Activated T-cell treated with anti-CD3 and anti-CD28 coated beads, Interleukin-2, amount 50 U/mL, for 4 hours (primary cell): ENCODE results near the gene PCNX4. TPM values are rescaled to one million over a fixed set of nuclear protein-coding genes. Genes with fewer than 3 reads are reported as not detected.
"Not testable (repeated sequence)": the region's sequence is repeated elsewhere in the genome, so short reads cannot be mapped to it uniquely, and the experiment has no call there.

ENCODE experiments used
- ATAC-seq, 2 donors: fragments of 200-7000 bp; cut with Tn5 transposase; one replicate each; pipeline ENCODE4 v1.10.0; 2021
- DNase-seq: peaks from one replicate; pipeline ENCODE4 v3.0.0-alpha.2; 2020
- H3K27me3 Mint-ChIP-seq: one replicate; pipeline ENCODE4 v1.8.0; 2021; ENCODE audit warnings: low read depth, mixed read lengths
- H3K36me3 Mint-ChIP-seq: one replicate; pipeline ENCODE4 v1.8.0; 2022; ENCODE audit warnings: mixed read lengths; ENCODE audit not compliant: insufficient read depth
- H3K4me1 Mint-ChIP-seq: one replicate; pipeline ENCODE4 v1.8.0; 2021; ENCODE audit warnings: low read depth, mixed read lengths
- H3K4me3 Mint-ChIP-seq: one replicate; pipeline ENCODE4 v1.8.0; 2021; ENCODE audit warnings: mild to moderate bottlenecking, moderate library complexity, mixed read lengths
- H3K9me3 Mint-ChIP-seq: one replicate; pipeline ENCODE4 v1.8.0; 2021; ENCODE audit warnings: mixed read lengths
- total RNA-seq, 3 donors: library from RNA; stranded (reverse); gene quantifications; one replicate each; pipeline ENCODE4 v1.2.1, GENCODE V29; 2021

Gene PCNX4
- total RNA-seq: 10 to 100 TPM; 43.3 to 45.5 (median 44.1) TPM

- Mint-ChIP-seq H3K36me3 (peaks cover 7% of the 10 kb centered on the region), H3K27me3 (no peaks in the 10 kb centered on the region), H3K9me3 (no peaks in the 10 kb centered on the region), H3K4me3 (peak within 1 kb of the TSS; percentile 87), H3K4me1 (peaks cover 34% of the 10 kb centered on the region)
- DNase-seq: peak; percentile 91
- peak; percentile 96 to 97 for ATAC-seq
These were observed at the start of gene PCNX4 for GRCh38 chr14:60091550-60092525. TSS of gene PCNX4 (plus strand) at chr14:60091923. CDS start at chr14:60107639, 15,716 bp downstream.

DNA sequence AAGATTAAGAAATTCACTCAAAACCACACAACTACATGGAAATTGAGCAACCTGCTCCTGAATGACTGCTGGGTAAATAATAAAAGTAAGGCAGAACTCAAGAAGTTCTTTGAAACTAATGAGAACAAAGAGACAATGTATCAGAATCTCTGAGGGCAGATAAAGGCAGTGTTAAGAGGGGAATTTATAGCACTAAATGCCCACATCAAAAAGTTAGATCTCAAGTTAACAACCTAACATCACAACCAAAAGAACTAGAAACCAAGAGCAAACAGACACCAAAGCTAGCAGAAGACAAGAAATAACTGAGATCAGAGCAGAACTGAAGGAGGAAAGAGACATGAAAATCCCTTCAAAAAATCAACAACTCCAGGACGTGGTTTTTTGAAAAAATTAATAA lies 43.7 kb upstream of the PCNX4 start:
- not testable (repeated sequence) for DNase-seq, H3K4me3 Mint-ChIP-seq, H3K36me3 Mint-ChIP-seq, H3K9me3 Mint-ChIP-seq, ATAC-seq
- H3K4me1 Mint-ChIP-seq: peaks cover 25% of the 10 kb centered on the region
- H3K27me3 Mint-ChIP-seq: peaks cover 16% of the 10 kb centered on the region

GRCh38 chr14:60051721-60052221 lies 40.0 kb upstream of the PCNX4 start:
- Mint-ChIP-seq H3K4me1 (peaks cover 25% of the 10 kb centered on the region), H3K4me3 (no peak overlapping the region), H3K27me3 (peaks cover 13% of the 10 kb centered on the region), H3K9me3 (no peaks in the 10 kb centered on the region), H3K36me3 (no peaks in the 10 kb centered on the region)
- DNase-seq: no peak
- ATAC-seq: peak; percentile 46

DNA sequence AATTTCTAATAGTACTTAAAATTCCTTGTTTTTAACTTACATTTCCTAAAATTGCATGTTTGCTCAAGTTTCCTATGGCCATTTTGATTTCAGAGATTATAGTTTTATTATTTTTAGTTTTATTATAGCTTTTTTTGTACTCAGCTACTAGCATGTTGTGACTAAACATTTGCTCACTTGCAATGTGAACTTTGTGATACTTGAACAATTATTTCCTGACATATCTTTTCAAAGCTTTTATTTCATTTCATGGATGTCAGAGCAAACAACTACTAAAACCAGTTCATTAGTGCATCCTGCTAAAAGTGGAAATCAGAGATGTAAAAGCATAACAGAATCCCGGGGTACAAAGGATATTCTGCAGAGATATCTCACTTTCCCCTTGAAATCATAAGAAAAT lies 33.6 kb upstream of the PCNX4 start:
- H3K27me3 Mint-ChIP-seq: peaks cover 14% of the 10 kb centered on the region
- no peak for ATAC-seq

GRCh38 chr14:60061371-60061770 lies 30.4 kb upstream of the PCNX4 start:
- Mint-ChIP-seq H3K36me3 (no peaks in the 10 kb centered on the region), H3K27me3 (peaks cover 5% of the 10 kb centered on the region)
- no peak for DNase-seq

More for the DNA sequence above, 33.6 kb upstream of the PCNX4 start:
- H3K4me1 Mint-ChIP-seq: no peaks in the 10 kb centered on the region
- H3K9me3 Mint-ChIP-seq: no peaks in the 10 kb centered on the region
- H3K36me3 Mint-ChIP-seq: no peaks in the 10 kb centered on the region
- DNase-seq: no peak
- H3K4me3 Mint-ChIP-seq: no peak overlapping the region

GRCh38 chr14:60064491-60065072 lies 27.1 kb upstream of the PCNX4 start:
- Mint-ChIP-seq H3K4me3 (no peak overlapping the region), H3K27me3 (peaks cover 5% of the 10 kb centered on the region), H3K36me3 (no peaks in the 10 kb centered on the region), H3K4me1 (no peaks in the 10 kb centered on the region), H3K9me3 (no peaks in the 10 kb centered on the region)
- no peak for DNase-seq
- no peak for ATAC-seq

More at GRCh38 chr14:60061371-60061770, 30.4 kb upstream of the PCNX4 start:
- H3K4me3 Mint-ChIP-seq: no peak overlapping the region
- H3K9me3 Mint-ChIP-seq: no peaks in the 10 kb centered on the region
- no peaks in the 10 kb centered on the region for H3K4me1 Mint-ChIP-seq
- ATAC-seq: no peak

GRCh38 chr14:60067882-60068281 lies 23.8 kb upstream of the PCNX4 start:
- Mint-ChIP-seq H3K4me3 (no peak overlapping the region), H3K9me3 (no peaks in the 10 kb centered on the region), H3K27me3 (no peaks in the 10 kb centered on the region), H3K36me3 (no peaks in the 10 kb centered on the region), H3K4me1 (no peaks in the 10 kb centered on the region)
- DNase-seq: no peak
- no peak for ATAC-seq

DNA sequence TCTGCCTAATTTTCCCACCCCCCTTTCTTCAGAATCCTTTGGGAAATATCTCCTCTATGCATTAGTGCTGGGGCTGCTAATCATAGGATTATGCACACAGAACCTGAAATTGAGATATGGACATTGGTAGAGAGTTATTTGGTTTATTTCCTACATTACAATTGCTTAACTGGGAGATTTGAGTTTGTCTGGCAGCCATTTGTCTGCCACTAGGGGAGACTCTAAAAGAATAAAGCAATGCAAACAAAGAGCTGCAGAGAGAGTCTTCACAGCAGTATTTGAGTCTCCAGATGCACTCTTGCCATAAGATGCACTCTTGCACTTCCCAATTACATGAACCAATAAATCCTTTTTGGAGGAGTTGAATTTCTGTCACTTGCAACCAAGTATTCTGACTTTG lies 12.0 kb upstream of the PCNX4 start:
- Mint-ChIP-seq H3K4me3 (no peak overlapping the region), H3K36me3 (no peaks in the 10 kb centered on the region), H3K9me3 (peaks cover 5% of the 10 kb centered on the region), H3K4me1 (no peaks in the 10 kb centered on the region), H3K27me3 (peaks cover 12% of the 10 kb centered on the region)
- ATAC-seq (no peak), DNase-seq (no peak)

DNA sequence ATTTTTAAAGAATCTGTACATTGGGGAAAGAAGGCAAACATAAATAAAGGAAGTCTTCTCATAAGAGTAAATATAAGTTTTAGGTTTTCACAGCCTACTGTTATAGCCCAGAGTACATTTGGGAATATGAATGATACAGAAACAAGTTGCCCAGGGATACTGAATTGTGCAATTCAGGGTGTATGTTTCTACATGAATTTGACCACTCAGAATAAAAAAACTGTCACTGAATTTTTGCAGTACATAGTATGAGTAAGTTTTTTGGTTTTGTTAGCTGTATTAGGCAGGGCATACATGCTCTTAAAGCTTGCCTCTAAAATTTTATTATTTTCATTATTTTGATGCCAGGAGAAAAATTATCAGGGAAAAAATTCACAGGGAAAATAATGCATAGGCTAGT lies 6.6 kb upstream of the PCNX4 start:
- Mint-ChIP-seq H3K4me3 (no peak overlapping the region), H3K36me3 (no peaks in the 10 kb centered on the region)

DNA sequence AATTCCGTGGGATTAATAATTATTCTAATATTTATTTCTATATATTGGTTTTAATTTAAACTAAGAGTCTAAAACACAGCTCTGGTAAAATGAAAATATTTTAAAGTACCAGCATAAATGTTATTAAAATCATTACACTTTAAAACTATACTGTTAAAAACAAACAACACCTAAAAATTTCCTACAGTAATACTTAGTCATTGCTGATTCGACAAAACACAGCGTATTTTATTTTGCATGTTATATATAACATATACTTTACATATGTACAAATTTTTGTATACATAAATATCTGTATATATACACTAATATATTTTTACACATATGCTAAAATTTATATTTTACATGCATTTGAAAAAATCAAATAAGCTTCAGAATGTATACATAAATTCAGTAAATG lies 6.0 kb upstream of the PCNX4 start:
- peaks cover 2% of the 10 kb centered on the region for H3K27me3 Mint-ChIP-seq
- no peak for DNase-seq
- H3K9me3 Mint-ChIP-seq: no peaks in the 10 kb centered on the region
- no peaks in the 10 kb centered on the region for H3K36me3 Mint-ChIP-seq
- H3K4me1 Mint-ChIP-seq: no peaks in the 10 kb centered on the region
- H3K4me3 Mint-ChIP-seq: no peak overlapping the region
- ATAC-seq: no peak

More for the DNA sequence above, 6.6 kb upstream of the PCNX4 start:
- Mint-ChIP-seq H3K4me1 (no peaks in the 10 kb centered on the region), H3K9me3 (no peaks in the 10 kb centered on the region), H3K27me3 (peaks cover 2% of the 10 kb centered on the region)
- DNase-seq: no peak
- no peak for ATAC-seq

DNA sequence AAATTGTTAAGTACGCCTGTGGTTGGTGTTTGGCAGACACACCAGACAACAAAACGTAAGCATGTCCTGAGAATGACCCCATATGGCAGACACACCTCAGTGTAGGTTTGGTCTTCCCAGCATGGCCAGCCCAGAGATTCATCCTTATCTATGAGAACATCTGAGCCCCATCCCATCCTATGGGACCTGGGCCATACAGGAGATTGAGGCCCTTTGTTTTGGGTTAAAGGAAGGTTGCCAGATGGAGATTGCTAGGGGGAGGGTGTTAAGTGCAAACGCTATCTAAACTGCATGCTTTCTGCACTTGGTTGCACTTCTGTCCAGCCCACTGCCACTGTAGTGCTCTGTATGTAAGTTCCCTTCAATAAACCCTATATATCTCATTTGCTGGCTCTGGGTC lies 4.1 kb upstream of the PCNX4 start:
- ATAC-seq (no peak), DNase-seq (no peak)
- H3K27me3 Mint-ChIP-seq: peaks cover 2% of the 10 kb centered on the region
- H3K4me3 Mint-ChIP-seq: no peak overlapping the region
- H3K36me3 Mint-ChIP-seq: no peaks in the 10 kb centered on the region
- H3K4me1 Mint-ChIP-seq: peaks cover 4% of the 10 kb centered on the region
- no peaks in the 10 kb centered on the region for H3K9me3 Mint-ChIP-seq

DNA sequence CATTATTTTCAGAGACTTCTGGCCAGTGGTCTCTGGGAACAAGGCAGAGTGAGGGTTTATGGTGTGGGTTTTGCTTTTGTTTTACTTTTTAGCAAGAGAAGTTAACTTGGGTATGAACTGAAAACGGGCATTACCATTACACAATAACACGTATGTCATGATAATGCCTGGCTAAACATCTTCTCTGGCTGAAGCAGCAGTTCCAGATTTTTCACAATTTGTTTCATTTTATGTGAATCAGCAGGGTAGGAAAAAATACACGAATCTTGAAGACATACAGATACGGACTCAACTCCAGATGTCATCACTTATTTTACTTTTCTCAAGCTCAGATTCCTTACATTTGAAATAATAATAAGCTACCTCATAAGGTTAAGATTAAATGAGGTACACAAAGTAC lies 2.5 kb upstream of the PCNX4 start:
- H3K4me1 Mint-ChIP-seq: peaks cover 16% of the 10 kb centered on the region
- peaks cover 2% of the 10 kb centered on the region for H3K36me3 Mint-ChIP-seq
- H3K4me3 Mint-ChIP-seq: no peak overlapping the region
- H3K9me3 Mint-ChIP-seq: no peaks in the 10 kb centered on the region
- ATAC-seq (no peak), DNase-seq (no peak)
- peaks cover 2% of the 10 kb centered on the region for H3K27me3 Mint-ChIP-seq

DNA sequence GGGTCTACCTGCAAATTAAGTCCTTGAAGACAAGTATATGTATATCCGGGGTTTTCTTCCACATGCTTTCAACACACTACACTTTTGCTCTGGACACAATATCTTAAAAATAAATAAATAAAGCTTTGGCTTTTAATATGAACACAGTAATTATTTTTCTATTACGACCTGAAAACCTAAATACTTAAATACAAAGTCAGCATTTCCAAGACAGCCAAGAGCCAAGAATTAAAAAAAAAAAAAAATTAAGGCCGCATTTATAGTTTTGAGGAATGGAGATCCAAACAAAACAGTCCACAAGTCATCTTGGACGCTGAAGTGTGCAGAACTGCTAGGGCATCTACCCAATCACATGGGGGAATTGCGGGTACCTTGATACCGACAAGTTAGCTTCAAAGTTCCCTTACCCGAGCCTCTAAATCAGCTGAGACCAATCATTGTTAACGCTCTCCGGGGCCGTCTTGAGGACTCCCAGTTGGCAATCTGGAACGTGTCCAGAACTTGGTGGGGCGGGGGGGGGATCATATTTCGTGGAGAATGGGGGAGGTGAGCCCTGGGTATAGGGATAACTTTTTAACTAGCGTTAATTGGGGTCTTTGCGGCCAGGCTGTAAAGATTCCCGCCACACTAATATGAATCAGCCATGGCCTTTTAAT lies 731 bp upstream of the PCNX4 start:
- peak overlapping the region; percentile 87 for H3K4me3 Mint-ChIP-seq
- H3K9me3 Mint-ChIP-seq: no peaks in the 10 kb centered on the region
- ATAC-seq (no peak), DNase-seq (peak; percentile 7)
- peaks cover 7% of the 10 kb centered on the region for H3K36me3 Mint-ChIP-seq
- H3K27me3 Mint-ChIP-seq: no peaks in the 10 kb centered on the region
- H3K4me1 Mint-ChIP-seq: peaks cover 34% of the 10 kb centered on the region

DNA sequence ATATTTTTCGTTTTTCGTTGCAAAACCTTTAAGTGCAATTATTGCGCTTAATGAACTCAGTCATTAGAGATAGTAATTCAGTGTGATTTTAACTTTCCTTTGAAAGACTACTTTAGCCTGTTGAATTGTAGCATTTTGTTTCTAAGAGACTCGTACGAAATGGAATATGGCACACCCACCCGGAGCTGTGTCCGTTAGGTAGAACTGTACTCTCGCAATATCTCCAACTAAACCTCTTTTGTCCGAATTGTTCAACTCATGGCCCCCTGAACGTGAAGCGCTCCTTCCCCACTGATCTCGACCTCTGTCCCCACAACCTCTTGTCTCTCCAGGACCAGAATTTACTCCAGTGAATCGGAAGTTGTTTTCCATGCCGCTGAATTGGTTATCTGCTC lies 800 bp downstream of the PCNX4 start:
- no peaks in the 10 kb centered on the region for H3K9me3 Mint-ChIP-seq
- H3K4me3 Mint-ChIP-seq: peak overlapping the region; percentile 87
- ATAC-seq (no peak), DNase-seq (no peak)
- peaks cover 10% of the 10 kb centered on the region for H3K36me3 Mint-ChIP-seq
- peaks cover 36% of the 10 kb centered on the region for H3K4me1 Mint-ChIP-seq
- no peaks in the 10 kb centered on the region for H3K27me3 Mint-ChIP-seq
